HTR-8/SVneo (cell line): ENCODE measurements around the gene APBB2.

Experiments used
- DNase-seq: peaks from one replicate; pipeline ENCODE4 v3.0.0; 2011; ENCODE audit warnings: low spot score, mixed read lengths; ENCODE audit not compliant: insufficient read length
- FAIRE-seq: peaks from 2 replicates; lab custom pipeline; 2011; peaks lifted over from hg19 to GRCh38; lab: Jason Lieb, UNC

The APBB2 gene

DNA sequence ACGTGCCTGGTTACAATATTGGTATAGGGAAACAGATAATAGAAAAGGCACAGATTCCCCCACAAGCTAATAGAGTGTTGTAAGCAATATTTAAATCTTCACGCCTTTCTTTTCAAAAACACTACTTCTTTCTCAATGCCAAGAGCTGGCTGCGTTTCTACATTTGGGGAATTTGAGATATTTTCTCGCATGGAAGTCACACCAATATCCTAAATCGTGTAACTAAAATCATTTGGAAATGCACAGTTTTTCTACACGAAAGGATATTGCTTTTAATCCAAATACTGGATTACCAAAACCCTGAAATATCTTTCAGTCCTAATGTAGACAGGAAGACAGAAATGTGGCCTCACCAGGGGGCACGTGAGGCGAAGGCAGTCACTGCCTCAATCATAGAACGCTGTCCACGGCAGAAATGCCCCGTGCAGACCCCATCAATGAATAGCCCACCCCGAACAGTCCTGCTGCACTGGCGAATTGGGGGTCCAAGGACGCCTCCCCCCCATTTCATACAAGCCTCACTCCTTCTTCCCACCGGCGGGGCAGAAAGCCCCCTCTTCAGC is 358.0 kb downstream of the APBB2 start:
- DNase-seq = no peak
- no peak for FAIRE-seq

DNA sequence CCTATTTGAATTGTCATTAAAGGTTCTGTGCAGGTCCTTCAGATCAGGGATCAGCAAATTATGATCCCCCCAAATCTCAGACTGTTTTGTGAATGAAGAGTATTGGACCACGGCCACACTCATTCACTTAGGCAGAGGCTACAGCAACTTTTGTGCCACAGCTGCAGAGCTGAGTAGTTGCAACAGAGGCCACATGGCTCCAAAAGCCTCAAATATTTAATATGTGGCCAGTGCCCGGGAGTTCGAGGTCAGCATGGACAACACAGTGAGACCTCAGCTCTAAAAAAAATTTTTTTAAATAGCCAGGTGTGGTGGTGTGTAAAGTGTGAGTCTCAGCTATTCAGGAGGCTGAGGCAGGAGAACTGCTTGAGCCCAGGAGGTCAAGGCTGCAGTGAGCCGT is 363.8 kb downstream of the APBB2 start:
- FAIRE-seq (no peak), DNase-seq (no peak)

DNA sequence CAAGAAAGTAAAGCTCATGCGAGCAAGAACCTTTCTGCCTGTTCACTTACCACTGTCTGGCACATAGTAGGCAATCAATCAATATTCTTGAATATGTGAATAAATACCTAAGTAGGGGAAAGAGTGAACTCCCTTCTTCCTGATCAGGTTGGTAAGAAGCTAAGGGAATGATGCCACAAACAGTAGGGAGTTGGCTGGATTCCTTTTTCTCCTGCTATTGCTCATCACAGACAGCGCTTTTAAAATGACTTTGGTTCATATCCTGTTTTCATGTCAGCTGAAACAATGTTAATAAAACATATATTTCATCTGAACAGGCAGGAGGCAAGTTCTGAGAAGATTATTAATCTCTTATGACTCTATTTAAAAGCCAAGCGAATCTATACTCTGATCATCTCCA is 365.4 kb downstream of the APBB2 start:
- no peak for DNase-seq

DNA sequence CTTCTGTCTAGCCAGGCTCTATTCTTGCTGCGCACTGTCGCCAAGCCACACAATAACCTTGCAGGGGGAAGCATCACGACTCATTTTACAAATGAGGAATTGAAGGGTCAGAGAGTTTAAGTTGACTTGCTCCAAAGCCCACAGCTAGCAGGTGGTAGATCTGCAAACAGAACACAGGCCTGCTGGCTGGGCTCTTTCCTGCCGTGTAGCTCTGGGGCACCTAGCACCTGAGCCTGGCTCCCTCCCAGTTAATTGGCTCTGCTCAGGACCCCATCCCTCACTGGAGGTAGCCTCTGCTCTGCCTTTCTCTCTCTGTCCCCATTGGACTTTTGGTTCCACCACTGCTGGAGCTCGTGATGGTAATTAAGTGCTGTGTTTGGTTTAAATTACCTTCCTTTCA is 366.1 kb downstream of the APBB2 start:
- FAIRE-seq = no peak
- no peak for DNase-seq

More for the DNA sequence above, 365.4 kb downstream of the APBB2 start:
- no peak for FAIRE-seq

DNA sequence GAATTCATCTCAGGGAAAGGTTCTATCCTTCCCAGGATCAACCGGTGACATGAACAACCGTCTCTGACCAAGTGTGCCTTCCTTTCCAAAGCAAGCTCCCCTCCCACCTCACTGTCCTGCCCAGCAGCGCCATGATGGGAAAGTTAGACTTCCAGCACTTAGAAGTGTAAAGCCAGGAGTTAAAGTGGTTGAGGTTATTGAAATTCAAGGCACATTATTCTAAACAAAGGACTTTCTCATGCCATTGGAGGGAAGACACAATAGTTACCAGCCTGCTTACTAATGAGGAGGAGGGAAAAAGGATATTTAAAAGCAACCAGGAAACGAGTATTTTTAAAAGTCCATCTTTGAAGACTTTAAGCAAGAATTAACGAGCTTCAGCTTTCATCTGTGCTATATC is 367.8 kb downstream of the APBB2 start:
- DNase-seq = no peak
- FAIRE-seq = no peak

GRCh38 chr4:40845154-40845835 is 369.0 kb downstream of the APBB2 start:
- no peak for FAIRE-seq
- no peak for DNase-seq

DNA sequence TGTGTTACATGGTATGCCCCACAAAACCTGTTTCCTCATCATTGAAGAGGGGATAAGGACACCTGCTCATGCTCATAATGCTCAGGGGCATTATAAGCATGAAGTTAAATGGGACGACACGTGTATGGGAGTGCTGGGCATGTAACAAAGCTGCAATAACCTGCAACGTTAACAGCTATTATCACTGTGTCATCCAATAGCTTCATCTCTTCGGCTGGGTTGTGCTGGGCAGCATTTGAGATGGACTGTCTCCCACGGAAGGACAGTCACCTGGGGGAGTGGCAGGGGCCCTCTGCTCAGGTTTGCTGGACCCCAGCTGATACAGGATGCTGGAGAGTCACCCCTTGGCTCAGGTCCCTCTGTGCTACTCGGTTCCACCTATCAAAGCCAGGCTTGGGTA is 370.1 kb downstream of the APBB2 start:
- FAIRE-seq = peak; percentile 38
- DNase-seq = no peak

GRCh38 chr4:40843696-40844095 is 370.6 kb downstream of the APBB2 start:
- no peak for DNase-seq
- FAIRE-seq = no peak

- peak; percentile 49 for FAIRE-seq
Observed at GRCh38 chr4:40842725-40843423, 371.5 kb downstream of the APBB2 start.

GRCh38 chr4:40842318-40842717 is 372.0 kb downstream of the APBB2 start:
- no peak for FAIRE-seq
- DNase-seq = no peak

More at GRCh38 chr4:40842725-40843423, 371.5 kb downstream of the APBB2 start:
- no peak for DNase-seq

- peak; percentile 99 for FAIRE-seq
- DNase-seq = peak; percentile 94
Observed at GRCh38 chr4:40840985-40841571, 373.3 kb downstream of the APBB2 start.

- FAIRE-seq (peak; percentile 4), DNase-seq (no peak)
Observed at GRCh38 chr4:40840255-40840984, 373.9 kb downstream of the APBB2 start.

GRCh38 chr4:40838742-40839141 is 375.6 kb downstream of the APBB2 start:
- no peak for DNase-seq

GRCh38 chr4:40837094-40837870 is 377.1 kb downstream of the APBB2 start:
- no peak for FAIRE-seq
- no peak for DNase-seq

More at GRCh38 chr4:40838742-40839141, 375.6 kb downstream of the APBB2 start:
- FAIRE-seq = no peak

- FAIRE-seq (no peak), DNase-seq (no peak)
Observed at GRCh38 chr4:40833212-40833611, 381.1 kb downstream of the APBB2 start.

DNA sequence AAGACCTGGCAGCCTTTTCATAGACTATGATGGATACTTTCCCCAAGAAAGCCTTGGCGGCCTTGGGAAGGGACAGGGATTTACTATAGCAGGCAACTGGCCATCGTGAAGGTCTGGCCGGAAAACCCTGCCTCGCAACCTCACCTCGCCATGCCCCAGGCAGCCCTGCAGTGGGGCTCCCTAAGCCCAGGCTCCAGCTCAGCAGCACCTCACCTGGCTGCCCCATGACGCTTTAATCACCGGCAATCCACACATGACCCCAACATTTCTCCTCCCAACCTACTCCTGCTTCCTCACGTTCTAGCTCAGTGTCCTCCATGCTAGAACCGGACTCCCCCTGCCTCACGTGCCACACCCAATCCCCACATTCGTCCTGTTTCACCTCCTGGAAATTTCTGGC is 382.2 kb downstream of the APBB2 start:
- FAIRE-seq = no peak
- no peak for DNase-seq

DNA sequence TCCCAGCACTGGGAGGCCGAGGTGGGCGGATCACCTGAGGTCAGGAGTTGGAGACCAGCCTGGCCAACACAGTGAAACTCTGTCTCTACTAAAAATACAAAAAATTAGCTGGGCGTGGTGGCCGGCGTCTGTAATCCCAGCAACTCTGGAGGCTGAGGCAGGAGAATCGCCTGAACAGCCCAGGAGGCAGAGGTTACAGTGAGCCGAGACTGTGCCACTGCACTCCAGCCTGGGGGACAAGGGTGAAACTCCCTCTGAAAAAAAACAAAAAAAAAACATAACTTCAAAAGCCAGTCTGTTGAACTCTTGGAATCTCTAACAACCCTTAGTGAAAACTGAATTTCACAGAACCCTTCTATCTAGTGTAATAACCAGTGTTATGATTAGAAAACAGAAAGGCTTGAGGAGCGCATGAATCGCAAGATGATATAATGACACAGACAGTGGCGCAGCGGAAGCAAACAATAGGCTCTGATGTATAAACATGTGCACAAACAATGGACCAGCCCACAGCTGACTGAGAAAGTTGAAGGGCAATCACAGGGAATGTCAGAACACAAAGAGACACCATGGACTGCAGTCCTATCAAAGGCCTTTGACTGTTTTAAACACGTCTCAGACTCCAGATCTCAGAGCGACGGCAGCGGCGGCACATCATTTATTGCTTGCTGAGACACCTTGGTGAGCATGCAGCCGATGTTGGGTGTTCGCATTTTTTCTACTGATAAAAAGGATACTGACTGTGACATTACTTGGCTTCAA is 383.0 kb downstream of the APBB2 start:
- no peak for DNase-seq
- no peak for FAIRE-seq

DNA sequence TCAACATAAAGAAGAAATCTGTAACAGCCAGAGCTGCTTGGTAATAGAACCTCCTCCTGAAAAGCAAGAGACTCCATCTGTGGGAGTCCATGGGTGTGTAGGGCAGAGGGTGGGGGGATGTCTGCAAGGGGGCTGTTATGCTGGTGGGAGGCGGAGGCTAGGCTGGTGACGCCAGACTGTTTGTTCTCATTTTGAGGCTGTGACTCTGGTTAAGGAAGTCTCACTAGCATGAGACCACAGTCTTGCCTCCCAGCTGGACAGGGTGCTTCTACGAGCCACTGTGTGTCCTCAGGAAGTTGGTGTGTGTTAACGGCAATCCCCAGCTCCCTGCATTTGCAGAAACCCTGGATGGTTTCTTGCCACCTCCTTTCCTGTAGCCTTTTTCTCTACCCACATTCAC is 384.8 kb downstream of the APBB2 start:
- no peak for DNase-seq

GRCh38 chr4:40828661-40829060 is 385.7 kb downstream of the APBB2 start:
- FAIRE-seq (no peak), DNase-seq (no peak)

More for the DNA sequence above, 384.8 kb downstream of the APBB2 start:
- FAIRE-seq = no peak
